GM10266 (cell line): Measurements from ENCODE around the gene FNDC3B.

Source experiments
- DNase-seq: peaks from one replicate; pipeline ENCODE4 v3.0.0; 2012; ENCODE audit errors: extremely low spot score
- CTCF ChIP-seq: IDR thresholded peaks from 2 replicates; pipeline ENCODE4 v1.5.1; 2012; ENCODE audit warnings: mild to moderate bottlenecking, low read depth; ENCODE audit not compliant: control insufficient read depth, insufficient read depth; ENCODE audit errors: missing control alignments

Gene FNDC3B

GRCh38 chr3:172132159-172132586, 92.8 kb downstream of the FNDC3B start:
- no peak for DNase-seq
- no peak for TF ChIP-seq CTCF

GRCh38 chr3:172132721-172133311, 93.4 kb downstream of the FNDC3B start:
- DNase-seq = no peak
- no peak for TF ChIP-seq CTCF

GRCh38 chr3:172133838-172134237, 94.5 kb downstream of the FNDC3B start:
- no peak for DNase-seq
- no peak for TF ChIP-seq CTCF

- DNase-seq = no peak
- no peak for TF ChIP-seq CTCF
These were observed 95.0 kb downstream of the FNDC3B start for GRCh38 chr3:172134352-172134751.

- no peak for DNase-seq
- TF ChIP-seq CTCF = no peak
These were observed 95.8 kb downstream of the FNDC3B start for GRCh38 chr3:172135185-172135584.

- TF ChIP-seq CTCF = no peak
- DNase-seq = no peak
These were observed 96.4 kb downstream of the FNDC3B start for GRCh38 chr3:172135820-172136219.

GRCh38 chr3:172136330-172136729, 97.0 kb downstream of the FNDC3B start:
- DNase-seq = no peak

More at GRCh38 chr3:172136330-172136729, 97.0 kb downstream of the FNDC3B start:
- no peak for TF ChIP-seq CTCF
